ENCODE results near the gene IST1.

DNA sequence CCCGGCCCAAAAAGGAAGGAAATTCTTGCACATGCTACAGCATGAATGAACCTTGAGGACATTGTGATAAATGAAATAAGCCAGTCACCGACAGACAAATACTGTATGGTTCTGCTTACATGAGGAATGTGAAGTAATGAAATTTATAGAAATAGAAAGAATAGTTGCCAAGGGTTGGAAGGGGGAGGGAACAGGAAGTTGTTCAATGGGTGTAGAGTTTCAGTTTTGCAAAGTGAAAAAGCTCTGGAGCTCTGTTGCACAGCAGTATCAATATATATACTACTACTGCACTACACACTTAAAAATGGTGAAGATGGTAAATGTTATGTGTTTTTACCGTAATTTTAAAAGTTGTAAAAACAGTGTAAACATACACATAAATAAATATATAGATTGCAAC, 61.2 kb downstream of the IST1 start:
- TF ChIP-seq, protein P1, sequence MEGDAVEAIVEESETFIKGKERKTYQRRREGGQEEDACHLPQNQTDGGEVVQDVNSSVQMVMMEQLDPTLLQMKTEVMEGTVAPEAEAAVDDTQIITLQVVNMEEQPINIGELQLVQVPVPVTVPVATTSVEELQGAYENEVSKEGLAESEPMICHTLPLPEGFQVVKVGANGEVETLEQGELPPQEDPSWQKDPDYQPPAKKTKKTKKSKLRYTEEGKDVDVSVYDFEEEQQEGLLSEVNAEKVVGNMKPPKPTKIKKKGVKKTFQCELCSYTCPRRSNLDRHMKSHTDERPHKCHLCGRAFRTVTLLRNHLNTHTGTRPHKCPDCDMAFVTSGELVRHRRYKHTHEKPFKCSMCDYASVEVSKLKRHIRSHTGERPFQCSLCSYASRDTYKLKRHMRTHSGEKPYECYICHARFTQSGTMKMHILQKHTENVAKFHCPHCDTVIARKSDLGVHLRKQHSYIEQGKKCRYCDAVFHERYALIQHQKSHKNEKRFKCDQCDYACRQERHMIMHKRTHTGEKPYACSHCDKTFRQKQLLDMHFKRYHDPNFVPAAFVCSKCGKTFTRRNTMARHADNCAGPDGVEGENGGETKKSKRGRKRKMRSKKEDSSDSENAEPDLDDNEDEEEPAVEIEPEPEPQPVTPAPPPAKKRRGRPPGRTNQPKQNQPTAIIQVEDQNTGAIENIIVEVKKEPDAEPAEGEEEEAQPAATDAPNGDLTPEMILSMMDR (IDR thresholded peaks at IDR 0.05), result no peak
- TF ChIP-seq POLR2A (IDR thresholded peaks at IDR 0.05), result no peak

Data from body of pancreas (tissue), 4 donors.